GM20000 (cell line): ENCODE data around the gene CXCR6.

ENCODE experiments used
- DNase-seq: peaks from one replicate; pipeline ENCODE4 v3.0.0; 2012; ENCODE audit warnings: low spot score
- TF ChIP-seq, protein P1 (sequence below): IDR thresholded peaks from 2 replicates; pipeline ENCODE4 v1.5.1; 2012; ENCODE audit warnings: mild to moderate bottlenecking, control low read depth; ENCODE audit errors: extremely low read depth, missing control alignments

The CXCR6 gene

DNA sequence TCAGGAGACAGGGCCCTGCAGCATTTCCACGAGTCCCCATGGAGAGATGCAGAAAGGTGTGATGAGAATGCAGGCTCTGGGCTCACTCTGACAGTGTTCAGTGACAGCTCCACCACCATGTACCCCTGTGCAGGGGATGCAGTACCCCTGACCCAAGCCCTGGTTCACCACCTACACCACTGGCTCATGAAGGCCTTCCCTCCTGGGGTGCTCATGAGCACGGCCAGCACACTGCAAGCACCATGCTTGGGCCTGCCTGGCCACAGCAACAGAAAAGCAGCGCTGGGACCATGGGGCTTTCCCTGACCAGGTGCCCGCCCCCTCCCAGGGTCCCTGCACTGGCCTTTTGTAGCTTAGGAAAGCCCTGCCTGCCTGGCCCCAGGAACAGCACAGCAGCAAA lies 6.2 kb downstream of the CXCR6 start:
- no peak for DNase-seq
- TF ChIP-seq, protein P1, sequence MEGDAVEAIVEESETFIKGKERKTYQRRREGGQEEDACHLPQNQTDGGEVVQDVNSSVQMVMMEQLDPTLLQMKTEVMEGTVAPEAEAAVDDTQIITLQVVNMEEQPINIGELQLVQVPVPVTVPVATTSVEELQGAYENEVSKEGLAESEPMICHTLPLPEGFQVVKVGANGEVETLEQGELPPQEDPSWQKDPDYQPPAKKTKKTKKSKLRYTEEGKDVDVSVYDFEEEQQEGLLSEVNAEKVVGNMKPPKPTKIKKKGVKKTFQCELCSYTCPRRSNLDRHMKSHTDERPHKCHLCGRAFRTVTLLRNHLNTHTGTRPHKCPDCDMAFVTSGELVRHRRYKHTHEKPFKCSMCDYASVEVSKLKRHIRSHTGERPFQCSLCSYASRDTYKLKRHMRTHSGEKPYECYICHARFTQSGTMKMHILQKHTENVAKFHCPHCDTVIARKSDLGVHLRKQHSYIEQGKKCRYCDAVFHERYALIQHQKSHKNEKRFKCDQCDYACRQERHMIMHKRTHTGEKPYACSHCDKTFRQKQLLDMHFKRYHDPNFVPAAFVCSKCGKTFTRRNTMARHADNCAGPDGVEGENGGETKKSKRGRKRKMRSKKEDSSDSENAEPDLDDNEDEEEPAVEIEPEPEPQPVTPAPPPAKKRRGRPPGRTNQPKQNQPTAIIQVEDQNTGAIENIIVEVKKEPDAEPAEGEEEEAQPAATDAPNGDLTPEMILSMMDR: no peak

DNA sequence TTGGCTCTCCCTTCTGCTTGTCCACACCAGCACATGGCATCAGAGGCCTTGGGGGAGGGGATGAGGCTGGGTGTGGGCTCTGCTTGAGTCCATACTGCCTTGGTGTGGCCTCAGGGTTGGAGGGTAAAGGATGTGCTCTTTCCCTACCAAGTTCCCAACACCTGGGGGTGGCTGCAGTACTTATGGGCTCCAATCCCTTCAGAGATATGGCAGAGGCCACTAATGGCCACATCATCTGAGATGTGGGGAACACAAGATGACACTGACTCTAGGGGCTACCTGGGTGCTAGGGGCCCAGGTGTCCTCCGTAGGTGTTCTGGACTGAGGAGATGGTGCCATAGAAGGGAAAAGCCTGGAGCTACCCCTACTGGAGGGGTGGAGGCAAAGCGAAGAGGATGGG lies 6.9 kb downstream of the CXCR6 start:
- TF ChIP-seq, protein P1: no peak

DNA sequence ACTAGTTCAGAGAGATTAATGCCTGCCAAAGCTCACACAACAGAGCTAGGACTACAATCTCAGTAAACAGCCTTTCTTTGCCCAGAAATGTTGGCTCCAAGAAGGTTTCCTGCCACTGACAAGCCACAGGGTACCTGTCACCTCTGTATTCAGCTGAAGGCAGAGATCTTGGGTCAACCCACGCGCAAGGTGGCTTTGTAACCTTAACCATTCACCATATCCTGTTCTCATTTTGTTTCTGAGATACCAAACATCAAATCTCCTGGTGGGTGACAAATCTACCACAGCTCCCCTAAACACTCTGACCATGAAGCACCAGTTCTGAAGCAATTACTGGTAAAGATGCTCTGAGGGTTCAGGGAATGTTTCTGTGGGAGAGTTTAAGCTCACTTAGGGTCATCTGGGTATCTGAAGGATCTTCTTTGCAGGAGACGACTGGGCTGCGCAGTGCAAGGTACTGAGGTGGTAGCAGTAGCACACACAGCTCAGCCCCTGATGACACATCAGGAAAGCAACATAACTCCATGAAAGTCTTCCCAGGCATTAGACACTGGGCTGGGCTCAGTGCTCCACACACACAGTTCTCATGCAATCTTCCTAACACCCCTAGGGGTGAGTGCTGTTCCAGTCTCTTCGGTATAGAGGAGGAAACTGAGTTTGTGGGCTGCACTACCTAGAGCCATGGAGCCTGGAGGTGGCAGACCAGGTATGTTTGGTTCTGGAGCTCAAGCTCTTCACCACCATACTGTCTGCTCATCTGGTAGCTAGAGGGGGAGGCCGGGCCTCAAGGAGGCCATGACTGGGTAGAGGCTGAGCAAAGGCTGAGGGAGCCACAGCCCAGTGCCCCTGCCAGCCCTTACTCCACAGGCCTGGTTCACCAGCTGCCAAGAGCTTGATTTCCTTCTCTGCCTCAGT lies 7.7 kb downstream of the CXCR6 start:
- TF ChIP-seq, protein P1: no peak
- no peak for DNase-seq

More for the DNA sequence above, 6.9 kb downstream of the CXCR6 start:
- no peak for DNase-seq

DNA sequence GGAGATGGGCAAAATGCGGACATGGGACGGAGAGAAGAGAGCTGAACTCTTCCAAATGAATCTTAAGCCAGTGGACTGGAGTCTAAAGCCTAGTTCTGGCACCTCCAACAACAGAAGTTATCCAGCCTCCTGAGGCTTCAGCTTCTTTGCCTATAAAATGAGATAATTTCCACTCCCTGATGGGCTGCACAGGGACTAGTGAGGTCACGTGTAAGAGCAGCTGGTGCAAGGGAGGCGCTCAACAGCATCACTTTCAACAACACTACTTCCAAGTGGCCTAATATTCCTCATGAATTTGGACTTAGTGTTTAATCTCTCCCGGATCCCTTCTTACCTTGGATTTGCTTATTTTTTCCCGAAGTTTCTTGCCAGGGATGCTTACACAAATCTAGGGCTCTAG lies 8.7 kb downstream of the CXCR6 start:
- TF ChIP-seq, protein P1: no peak
- no peak for DNase-seq

DNA sequence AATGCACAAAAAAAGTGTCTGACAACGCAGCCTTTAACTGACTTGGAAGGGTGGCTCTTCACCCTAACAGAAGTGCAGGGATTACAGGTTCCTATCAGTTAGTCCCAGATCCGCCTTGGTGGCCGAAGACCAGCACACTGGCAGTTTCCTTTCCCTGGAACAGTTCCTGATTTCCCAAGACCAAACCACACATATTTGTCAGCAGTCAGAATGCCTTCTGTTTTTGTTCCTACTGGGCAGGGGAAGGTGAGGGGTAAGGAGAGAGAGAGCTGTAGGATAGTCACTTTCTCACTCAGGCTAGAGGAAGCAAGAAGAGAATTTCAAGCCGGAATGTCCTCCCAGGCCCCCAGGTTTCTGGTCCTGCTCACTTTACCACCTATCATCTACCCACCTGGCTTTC lies 9.2 kb downstream of the CXCR6 start:
- TF ChIP-seq, protein P1: no peak
- no peak for DNase-seq

DNA sequence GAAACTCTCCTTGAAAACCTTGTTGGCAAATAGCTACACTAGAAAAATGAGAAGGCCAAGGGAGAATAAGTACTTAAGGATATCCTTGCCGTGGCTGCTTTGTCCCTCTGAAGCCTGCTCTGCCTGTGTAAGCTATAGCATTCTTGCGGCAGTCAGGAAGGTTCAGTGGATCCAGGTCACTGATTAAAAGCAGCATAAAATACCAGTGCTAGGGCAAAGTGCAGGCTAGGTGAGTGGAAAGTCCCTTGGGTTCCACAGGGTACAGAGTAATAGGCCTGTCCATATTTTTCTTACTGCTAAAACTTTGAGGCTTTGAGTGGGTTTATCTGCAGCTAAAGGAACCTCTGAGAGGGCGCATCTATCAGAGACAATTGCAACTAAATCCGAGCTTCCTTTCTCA lies 10.3 kb downstream of the CXCR6 start:
- TF ChIP-seq, protein P1: no peak
- DNase-seq: no peak

DNA sequence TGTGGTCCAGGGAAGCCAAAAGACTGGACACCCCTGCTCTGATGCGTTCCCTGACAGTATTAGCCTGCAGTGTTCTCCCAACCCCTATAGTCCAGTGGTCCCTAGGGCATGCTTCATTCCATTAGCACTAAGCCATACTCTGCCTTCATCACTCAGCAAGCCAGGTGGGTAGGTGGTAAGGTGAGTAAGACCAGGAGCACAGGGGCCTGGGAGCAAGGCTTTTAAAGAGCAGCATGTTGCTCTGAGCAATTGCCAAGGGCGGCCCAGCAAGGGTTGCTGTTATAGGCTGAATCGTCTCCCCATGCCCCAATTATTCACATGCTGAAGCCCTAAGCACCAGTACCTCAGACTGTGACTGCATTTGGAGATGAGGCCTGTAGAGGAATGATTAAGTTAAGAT lies 11.0 kb downstream of the CXCR6 start:
- TF ChIP-seq, protein P1: no peak
- DNase-seq: no peak
